SK-N-MC (cell line): ENCODE data around the gene TMEM131.

Source experiments
- EZH2 ChIP-seq: fragments of 200-600 bp; sonication (generic); IDR thresholded peaks from one replicate; pipeline ENCODE4 v1.6.1; 2017; ENCODE audit warnings: antibody characterized with exemption
- POLR2AphosphoS5 ChIP-seq: IDR thresholded peaks from 2 replicates; pipeline ENCODE4 v1.6.1; 2012; ENCODE audit warnings: mild to moderate bottlenecking, low read depth, low read length, borderline replicate concordance

DNA sequence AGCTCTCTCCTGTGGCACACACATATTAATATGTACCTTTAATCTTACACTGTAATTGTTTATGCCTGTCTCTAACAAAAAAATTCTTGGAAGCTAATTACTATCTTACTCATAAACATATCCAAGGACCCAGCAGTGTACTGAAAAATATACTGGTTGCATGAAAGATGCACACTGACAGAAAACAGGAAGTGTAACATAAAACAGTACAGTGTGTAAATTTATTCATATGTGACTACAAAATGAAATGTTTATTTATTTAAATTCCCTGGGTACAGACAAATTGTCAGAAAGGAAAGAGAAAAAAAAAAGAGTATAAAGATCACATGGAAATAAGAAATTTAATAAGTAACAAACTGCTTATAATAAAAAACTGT is 28.5 kb downstream of the TMEM131 start:
- TF ChIP-seq POLR2AphosphoS5 (no peak), EZH2 (no peak)
